GM18868 (cell line): ENCODE results near the gene TOP3A.

ENCODE experiments used
- ATAC-seq: cut with Tn5 transposase; IDR thresholded peaks from one replicate; pipeline ENCODE4 v1.9.1; 2021; ENCODE audit warnings: mild to moderate bottlenecking, moderate library complexity; ENCODE audit not compliant: unreplicated experiment

The TOP3A gene

GRCh38 chr17:18280766-18281371, 33.9 kb downstream of the TOP3A start:
- ATAC-seq = no peak

GRCh38 chr17:18280249-18280648, 34.5 kb downstream of the TOP3A start:
- ATAC-seq = no peak

DNA sequence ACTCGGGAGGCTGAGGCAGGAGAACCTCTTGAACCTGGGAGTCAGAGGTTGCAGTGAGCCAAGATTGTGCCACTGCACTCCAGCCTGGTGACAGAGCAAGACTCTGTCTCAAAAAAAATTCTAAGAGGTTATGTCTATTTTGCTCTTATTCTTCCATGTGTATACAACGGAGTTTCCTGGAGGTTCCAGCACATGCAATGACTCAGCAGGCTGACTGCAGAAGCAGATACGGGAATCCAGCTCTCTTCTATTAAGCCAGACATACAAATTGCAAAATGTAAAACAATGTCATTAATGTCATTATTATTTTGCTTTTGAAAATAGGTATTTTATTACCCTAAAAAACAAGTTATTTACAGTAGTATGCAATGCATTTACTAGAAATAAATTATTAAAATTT, 35.9 kb downstream of the TOP3A start:
- ATAC-seq = no peak

DNA sequence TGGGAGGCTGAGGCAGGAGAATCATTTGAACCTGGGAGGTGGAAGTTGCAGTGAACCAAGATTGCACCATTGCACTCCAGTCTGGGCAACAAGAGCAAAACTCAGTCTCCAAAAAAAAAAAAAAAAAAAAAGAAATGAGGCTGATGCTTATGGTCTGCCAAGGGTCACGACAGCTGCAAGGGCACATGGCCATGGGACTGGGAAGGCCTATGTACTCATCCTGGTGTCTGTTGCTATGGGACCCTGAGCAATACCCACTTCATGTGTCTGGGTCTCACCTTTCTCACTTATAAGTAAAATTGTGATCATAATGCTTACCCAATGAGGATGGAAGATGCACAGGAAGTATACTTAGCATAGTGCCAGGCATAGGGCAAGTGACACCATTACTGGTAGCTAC, 37.7 kb downstream of the TOP3A start:
- ATAC-seq = no peak

GRCh38 chr17:18270046-18270931, 44.5 kb downstream of the TOP3A start:
- no peak for ATAC-seq

DNA sequence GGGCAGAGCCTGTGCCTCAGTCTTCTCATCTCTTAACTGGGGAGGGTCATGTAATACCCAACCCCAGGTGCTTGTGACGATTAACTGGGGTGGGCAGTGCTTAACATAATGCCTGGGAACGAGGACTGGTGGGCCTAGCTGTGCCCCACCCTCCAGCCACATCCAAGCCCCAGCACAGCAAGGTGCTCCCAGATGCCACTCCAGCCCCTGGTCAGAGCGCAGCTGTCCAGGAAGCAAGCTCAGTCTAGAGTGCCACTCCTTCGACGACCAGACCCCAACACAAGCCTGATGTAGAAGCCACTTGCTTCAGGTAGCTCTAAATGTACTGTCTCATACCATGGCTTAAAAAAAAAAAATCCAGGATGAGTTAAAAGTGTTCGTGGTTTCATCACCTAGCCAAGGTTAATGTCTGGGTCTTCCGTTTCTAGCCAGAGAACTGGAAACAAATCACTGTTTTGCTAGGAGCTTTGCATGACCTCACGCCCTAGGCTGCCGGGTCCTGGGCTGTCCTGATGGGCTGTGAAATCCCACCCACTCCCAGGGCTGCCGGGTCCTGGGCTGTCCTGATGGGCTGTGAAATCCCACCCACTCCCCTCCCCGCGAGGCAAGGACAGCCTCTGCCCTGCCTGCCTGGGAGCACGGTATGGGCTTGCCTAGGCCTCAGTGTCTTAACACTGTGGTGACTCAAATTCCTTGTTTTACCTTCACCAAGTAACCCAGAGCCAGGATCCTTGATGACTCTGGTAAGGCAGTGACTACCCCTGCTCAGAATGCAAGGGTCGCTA, 46.7 kb downstream of the TOP3A start:
- ATAC-seq = no peak

DNA sequence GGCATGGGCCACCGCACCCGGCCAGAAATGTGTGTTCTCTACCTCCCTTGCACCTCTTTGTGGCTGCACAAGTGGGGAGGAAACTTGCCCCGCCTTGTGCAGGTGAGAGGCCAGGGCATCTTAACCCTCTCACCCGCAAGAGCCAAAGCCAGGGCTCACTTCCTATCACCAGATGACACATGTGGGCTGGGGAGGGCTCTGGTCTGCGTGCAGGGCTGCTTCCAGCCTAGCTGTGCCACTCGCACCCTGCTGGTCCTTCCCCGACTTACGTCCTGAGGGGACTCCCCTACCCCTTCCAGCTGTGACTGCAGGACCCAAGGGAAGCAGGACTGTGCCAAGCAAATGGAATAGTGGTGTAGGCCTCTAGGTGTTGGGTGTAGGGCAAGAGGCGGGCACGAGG, 47.4 kb downstream of the TOP3A start:
- no peak for ATAC-seq

GRCh38 chr17:18263885-18264682, 50.7 kb downstream of the TOP3A start:
- no peak for ATAC-seq

- no peak for ATAC-seq
Measured at GRCh38 chr17:18262641-18263040, 52.2 kb downstream of the TOP3A start.

- ATAC-seq = no peak
Measured at GRCh38 chr17:18262111-18262510, 52.7 kb downstream of the TOP3A start.

GRCh38 chr17:18261659-18262058, 53.1 kb downstream of the TOP3A start:
- no peak for ATAC-seq

GRCh38 chr17:18261146-18261515, 53.7 kb downstream of the TOP3A start:
- no peak for ATAC-seq

- peak; percentile 84 for ATAC-seq
Measured at GRCh38 chr17:18260332-18261145, 54.3 kb downstream of the TOP3A start, which contains the start of gene MIEF2. Gene MIEF2, plus strand, starts transcription at chr17:18260662. Its CDS starts 2,059 bp downstream, at chr17:18262721.

GRCh38 chr17:18259621-18260331, 55.0 kb downstream of the TOP3A start:
- no peak for ATAC-seq

DNA sequence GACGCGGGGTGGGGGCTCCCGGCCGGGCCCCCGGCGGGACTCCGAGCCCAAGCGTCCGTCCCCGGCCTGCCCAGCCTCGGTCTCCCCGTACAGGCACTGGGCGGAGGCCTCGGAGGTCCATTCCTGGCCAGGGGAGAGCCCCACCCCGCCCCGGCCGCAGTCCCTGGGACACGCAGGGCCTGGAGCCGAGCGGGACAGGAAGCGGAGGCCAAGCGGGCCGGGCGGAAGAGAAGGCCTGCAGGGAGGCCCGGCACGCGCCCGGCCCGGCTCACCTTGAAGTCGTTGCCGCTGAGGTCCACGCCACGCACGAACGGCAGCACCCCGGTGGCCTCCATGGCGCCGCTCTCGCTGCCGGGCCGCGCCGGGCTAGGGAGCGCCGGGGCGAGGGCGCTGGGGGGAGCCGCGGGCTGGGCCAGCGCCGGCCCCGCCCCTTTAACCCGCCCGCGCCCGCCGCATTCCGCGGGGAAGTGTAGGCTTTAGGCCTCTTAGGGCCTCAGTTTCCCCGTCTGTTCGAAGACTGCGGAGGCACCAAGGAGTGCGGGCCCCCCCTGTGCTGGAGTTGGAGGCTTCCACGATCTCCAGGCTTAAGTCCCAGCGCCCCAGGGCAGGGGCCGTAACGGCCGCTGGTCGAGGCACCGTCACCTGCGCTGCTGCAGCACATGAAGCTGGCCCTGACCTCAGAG, 56.3 kb downstream of the TOP3A start, which contains the start of gene FLII:
Gene FLII (minus strand): TSS at position 383 of the 683 bp plus-strand sequence. CDS start 48 bp downstream, at position 335.
- no peak for ATAC-seq

GRCh38 chr17:18257982-18258355, 56.8 kb downstream of the TOP3A start:
- ATAC-seq = no peak

DNA sequence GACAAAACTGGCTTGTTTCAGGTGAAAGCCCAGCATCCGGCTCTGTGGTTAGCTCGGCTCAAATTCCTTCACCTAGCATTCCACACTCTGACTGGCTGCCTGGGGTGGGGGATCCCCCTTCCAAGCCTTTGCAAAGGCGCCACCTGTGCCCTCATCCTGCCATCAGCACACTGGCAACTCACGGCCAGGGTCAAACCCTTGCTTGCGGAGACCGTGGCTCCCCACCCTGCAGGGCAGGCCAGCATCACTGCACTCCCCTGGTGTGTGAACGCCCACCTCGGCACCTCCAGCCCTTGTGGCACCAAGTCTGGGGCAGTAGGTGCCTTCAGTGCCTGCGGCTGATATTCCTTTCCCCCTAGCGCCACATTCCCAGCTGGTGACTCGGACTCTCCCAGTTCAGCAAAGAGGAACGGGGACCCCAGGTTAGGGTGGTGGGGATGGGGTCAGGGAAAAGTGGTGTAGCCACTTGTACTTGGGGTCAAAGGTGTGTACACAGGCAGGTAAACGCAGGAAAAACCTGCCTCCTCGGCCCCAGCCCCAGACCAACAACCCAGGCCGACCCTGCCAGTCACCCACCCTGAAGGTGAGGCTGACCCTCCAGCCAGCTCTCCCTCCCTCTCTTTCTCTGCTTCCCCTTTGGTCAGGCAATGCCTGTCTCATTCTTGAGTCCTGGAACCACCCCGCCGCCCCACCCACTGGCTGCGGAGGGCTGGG, 57.4 kb downstream of the TOP3A start:
- no peak for ATAC-seq

GRCh38 chr17:18256776-18257175, 58.0 kb downstream of the TOP3A start:
- no peak for ATAC-seq
